GM12874 (cell line): ENCODE data around the gene POP7.

Experiments
- TF ChIP-seq, protein P1 (sequence below): IDR thresholded peaks from 2 replicates; pipeline ENCODE4 v1.5.1; 2011; ENCODE audit warnings: low read depth, mild to moderate bottlenecking, control low read depth, low read length, moderate library complexity; ENCODE audit not compliant: insufficient read depth

The POP7 gene

DNA sequence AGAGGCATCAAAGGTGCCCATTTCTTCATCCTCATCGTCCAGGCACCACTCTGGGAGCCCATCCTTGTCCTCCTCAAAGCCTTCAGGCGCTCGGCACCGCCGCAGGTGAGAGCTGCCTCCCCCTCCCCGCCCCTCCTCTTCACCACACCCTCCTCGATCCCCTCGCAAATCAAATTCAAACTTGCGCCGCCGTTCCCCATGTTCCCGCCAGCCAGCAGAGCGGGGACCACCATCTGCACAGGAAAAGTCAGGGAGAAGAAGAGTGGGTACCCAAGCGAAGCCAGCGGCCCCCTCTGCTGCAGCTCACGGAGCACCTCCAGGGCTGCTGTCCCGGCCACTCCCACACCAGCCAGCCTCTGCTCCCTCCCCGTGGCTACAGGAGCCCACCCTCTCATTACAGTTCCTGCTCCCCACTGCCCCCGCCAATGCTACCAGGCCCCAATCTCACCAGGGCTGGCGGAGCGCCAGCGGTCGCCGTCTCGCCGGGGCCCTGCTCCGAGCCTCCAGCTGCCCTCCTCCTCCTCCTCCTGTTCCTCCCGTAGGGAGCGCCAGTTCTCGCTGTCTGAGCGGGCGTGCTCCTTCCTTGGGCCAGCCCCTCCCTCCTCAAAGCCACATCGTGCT, 19.6 kb upstream of the POP7 start:
- TF ChIP-seq, protein P1, sequence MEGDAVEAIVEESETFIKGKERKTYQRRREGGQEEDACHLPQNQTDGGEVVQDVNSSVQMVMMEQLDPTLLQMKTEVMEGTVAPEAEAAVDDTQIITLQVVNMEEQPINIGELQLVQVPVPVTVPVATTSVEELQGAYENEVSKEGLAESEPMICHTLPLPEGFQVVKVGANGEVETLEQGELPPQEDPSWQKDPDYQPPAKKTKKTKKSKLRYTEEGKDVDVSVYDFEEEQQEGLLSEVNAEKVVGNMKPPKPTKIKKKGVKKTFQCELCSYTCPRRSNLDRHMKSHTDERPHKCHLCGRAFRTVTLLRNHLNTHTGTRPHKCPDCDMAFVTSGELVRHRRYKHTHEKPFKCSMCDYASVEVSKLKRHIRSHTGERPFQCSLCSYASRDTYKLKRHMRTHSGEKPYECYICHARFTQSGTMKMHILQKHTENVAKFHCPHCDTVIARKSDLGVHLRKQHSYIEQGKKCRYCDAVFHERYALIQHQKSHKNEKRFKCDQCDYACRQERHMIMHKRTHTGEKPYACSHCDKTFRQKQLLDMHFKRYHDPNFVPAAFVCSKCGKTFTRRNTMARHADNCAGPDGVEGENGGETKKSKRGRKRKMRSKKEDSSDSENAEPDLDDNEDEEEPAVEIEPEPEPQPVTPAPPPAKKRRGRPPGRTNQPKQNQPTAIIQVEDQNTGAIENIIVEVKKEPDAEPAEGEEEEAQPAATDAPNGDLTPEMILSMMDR: no peak

DNA sequence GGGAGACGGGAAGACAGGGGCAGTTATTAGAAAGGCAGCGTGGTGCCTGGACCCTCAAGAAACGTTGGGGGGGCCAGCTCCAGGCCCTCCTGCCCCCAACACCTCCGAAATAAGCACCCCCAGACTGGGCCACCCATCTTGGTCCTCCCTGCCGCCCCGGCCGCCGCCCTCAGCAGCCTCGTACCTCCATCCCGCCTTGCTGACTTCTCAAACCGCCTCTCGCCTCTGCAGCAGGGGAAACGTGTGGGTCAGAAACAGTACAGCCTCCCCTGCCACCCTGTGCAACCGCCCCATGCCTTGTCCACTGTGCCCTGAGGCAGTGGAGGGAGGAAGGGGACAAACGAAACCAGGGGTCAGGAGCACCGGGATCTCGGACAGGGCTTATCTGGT, 19.1 kb upstream of the POP7 start:
- TF ChIP-seq, protein P1: no peak

DNA sequence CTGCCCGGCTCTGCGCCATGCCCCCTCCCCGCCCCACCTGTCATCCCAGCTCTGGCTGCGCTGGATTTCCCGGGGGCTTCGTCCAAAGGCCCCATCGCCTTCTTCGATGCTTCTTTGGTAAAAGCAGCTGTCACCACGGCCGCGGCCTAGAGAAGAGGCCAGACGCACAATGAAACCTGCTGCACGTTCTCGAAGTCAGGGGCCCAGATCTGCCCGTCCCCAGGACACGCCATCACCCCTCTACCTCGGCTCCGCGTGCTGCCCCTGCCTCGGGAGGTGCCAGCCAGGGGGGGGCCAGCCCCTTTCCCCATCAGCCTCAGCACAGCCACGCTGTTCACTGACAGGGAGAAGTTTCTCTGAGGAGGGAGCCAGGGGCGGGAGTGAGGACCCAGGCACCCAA, 18.7 kb upstream of the POP7 start:
- TF ChIP-seq, protein P1: no peak

DNA sequence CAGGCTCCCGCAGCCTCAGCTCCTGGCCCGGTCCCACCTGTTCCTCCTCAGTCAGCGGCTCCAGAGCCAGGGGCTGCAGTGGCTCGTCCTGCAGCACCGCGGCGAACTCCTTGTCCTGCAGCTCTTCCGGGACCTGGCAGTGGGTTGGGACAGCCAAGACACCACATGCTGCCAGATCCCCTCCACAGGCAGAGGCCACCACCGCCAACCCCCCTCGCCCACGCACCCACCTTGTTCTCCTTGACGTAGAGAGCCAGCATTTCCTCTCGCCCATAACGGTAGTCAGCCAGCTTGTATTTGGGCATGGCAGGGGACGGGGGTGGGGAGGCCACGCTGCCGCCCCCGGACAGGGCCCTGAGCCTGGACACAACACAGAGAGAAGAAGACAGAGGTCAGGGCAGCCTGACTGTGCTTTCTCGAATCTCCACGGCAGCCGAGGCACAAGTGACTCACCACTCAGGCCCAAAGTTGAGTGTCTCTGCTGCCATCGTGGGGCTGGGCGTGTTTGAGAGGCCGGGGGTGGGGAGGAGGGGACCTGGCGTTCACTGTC, 18.1 kb upstream of the POP7 start:
- TF ChIP-seq, protein P1: no peak

DNA sequence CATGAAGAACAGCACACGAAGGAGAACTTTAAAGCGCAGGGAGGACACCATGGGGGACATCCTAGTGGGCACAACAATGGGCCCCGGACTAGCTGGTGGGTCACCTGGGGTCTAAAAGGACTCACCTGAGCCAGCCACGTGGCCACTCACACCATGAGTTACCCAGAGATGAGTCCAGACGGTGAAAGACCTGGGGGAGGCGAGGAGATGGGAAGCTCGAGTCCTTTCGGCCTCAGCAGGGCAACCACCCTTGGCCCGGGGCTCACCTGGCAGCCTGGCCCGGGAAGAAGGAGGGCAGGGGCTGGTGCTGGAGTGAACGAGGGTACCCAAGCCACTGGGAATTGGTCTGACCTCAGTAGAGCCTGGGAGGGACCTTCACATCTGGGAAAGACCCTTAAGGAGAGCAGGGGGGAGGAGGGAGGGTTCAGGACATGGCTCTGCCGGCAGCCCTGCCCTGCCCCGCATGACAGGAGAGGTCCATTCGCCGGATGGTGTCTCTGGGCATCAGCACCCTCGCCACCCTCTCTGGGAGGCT, 17.5 kb upstream of the POP7 start:
- TF ChIP-seq, protein P1: no peak

DNA sequence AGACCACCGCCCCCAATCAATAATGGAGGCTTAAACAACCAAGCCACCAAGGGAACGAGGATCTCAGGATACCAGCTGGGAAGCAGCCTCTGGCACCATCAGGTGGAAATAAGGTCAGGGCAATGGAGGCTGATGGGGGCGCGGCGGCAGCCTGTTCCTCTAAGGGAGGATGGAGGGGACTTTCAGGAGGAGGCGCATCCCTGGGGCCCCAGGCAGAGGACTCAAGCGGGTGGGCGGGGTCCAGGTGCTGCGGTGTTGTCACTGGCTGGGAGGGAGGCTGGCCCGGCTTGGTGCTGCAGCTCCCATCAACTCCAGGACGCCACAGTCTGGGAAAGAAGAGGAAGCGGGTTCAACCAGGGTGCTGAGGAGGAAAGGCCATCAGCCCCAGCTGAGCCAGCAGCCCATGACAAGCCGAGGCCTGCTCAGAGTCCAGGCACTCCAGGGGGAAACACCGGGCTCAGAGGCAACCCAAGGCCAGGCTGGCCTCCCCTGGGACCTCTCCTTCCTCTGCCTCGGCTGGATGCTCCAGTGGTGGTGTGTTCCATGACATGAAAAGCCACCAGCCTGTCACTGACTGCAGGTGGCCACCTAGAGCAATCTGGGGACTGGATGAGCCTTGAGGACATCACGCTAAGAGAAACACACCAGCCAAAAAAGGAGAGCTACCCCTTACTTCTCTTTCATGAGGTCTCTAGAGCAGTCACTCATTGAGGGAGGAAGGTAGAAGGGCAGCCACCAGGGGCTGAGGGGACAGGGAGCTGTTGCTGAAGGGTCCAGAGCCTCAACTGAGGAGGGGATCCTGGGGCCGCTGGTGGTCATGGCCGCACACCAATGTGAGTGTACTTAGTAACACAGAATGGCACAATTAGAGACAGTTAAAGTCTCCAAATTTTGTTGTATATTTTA, 16.4 kb upstream of the POP7 start:
- TF ChIP-seq, protein P1: no peak; the same call in 1 of the 2 replicates
